NCI-H748 (cell line): ENCODE measurements around the gene ZNF281.

Source experiments
- DNase-seq: peaks from one replicate; lab custom pipeline; 2025; ENCODE audit not compliant: unreplicated experiment; lab: John Stamatoyannopoulos, UW

The ZNF281 gene

DNA sequence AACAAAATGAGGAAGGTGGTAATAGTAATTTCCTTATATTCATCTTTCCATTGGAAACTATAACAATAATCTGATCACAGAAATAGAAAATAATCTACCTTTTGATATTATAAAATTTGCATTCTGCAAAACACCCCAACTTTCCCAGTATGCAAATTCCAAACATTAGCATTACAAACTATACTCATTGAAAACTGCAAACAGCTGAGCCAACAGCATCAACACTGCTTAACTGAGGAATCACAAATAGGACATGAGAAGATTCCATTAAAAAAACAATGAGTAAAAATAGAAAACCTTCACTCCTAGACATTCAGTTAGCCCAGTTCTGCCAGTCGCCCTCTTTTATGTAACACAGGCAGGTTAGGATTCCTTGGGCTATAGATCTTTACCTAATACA is 18.1 kb downstream of the ZNF281 start:
- no peak for DNase-seq

DNA sequence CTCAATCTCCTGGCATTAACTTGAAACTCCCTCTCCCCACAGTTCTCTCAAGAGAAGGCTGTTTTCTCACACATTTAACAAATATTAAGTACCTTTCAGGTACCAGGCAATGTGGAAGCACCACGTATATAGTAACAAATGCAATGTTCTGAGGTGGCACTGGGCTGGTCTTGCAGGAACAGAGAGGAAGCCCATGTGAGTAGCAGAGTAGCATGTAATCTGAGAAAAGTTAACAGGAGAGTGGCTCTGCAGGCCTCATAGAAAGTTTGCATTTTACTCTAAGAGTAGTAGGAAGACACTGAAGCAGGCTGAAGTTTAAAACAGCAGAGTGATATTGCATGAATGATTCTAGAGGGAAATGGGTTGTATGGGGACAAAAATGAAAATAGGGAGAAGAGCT is 21.0 kb downstream of the ZNF281 start:
- no peak for DNase-seq

DNA sequence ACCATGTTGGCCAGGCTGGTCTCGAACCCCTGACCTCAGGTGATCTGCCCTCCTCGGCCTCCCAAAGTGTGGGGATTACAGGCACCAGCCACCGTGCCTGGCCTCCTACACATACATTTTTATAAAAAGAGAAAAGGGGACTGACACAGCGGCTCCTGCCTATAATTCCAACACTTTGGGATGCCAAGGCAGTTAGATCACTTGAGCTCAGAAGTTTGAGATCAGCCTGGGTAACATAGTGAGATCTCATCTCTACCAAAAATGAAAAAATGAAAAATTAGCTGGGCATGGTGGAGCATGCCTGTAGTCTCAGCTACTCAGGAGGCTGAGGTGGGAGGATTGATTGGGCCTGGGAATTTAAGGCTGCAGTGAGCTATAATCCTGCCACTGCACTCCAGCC is 23.4 kb downstream of the ZNF281 start:
- no peak for DNase-seq

DNA sequence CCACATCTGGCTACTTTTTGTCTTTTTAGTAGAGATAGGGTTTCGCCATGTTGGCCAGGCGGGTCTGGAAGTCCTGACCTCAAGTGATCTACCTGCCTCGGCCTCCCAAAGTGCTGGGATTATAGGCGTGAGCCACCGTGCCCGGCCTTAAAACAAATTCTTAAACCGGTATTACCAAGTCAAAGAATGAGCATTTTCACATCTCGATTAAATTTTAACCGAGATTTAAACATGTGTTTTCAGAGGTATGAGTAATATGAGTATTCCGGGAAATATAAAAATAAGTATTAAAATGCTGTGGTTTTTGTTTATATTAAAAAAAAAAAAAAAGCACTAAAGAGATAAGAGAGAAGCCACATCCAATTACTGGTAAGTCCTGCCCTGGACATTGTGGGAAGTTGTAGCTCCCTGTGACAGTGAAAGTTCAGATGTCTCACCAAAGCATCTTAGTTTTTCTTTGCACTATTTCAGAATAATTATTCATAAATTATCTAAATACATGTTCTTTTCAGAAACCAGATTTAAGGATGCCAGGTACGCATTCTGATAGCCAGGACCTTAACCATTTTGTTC is 24.9 kb downstream of the ZNF281 start:
- DNase-seq: no peak

DNA sequence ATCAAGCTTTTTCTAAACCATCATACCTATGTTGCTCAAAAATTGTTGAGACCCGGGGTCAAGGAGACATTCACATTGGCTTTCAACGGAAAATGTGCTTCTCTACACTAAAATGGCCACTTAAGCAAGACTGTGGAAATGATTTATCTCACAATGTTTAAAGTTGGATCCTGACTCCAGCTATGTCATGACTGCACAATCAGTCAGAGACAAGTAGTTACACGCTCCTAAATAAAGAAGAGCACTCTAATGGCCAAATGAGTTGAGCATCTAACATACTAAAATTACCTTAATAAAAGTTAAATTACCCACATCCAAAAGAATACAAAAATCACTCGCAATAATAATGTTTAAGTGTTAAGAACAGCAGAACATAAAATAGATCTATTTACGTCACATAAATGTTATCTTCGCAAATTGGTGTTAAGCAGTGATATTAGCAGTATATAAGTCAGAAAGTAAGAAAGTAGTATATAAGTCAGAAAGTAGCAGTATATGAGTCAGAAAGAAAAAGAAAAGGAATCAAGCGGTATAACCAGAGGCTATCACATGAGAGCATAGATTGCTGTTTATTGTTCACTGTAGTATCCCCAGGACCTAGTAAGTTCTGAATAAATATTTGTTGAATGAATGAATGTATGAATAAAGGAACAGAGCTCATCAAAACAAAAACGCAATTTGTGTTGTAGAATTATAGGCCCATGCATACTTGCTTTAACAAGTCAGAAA is 28.4 kb downstream of the ZNF281 start:
- no peak for DNase-seq

DNA sequence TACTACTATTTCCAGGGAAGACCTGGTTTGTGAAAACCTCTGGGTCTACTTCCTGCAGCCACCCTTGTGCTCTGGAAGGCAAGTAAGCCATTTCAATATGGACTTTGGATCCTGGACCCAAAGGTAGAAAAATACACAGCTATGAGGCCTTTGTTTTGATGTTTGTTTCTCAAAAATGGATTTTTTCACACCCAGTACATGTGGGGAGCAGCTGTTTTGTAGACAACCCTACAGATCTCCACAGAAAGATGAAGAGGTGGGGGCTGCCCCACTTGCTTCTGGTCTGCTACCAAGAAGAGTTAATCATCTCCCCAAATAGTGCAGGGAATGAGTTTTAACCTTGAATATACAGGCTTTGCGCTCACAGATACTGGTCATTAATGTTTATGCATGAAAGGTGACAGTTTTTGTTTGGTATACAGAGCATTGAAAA is 29.2 kb downstream of the ZNF281 start:
- no peak for DNase-seq

DNA sequence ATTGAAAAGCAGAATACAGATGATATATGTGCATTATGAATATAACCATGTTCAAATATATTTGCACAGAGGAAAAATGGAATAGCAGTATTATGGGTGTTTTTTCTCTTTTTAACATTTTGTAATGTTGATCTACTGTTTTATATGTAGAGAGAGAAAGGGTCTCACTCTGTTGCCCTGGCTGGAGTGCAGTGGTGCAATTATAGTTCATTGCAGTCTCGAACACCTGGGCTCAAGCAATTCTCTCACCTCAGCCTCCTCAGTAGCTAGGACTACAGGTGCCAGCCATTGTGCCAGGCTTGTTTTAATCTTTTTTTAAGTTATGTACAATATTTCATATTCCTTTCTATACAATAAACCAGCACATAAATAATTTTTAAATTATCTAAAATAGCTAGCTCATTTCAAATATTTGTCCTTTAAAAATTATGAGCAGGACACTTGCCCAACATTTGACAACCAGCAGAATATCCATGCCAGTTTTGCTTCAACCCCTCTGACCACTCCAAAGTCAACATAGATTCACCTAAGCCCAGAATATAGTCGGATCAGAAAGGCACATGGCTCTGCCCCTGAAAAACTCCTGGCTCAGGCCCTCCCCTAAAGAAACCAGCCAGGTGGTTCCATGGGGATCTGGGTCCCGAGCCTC is 29.8 kb downstream of the ZNF281 start:
- DNase-seq: no peak

DNA sequence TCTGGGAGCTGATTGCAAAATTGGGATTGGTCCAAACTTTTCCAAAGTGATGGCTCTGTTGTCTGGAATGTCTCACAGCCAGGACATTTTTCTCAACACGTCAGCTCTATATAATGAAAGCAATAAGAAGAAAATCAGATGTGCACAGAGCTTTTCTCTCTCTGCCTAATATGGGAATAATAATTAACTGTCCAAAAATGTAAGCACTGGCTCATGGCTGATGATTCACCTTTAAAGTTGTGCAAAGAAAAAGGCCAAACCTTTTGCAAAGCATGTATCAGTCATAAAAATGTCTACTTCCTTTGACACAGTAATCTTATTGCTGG is 30.4 kb downstream of the ZNF281 start:
- no peak for DNase-seq

DNA sequence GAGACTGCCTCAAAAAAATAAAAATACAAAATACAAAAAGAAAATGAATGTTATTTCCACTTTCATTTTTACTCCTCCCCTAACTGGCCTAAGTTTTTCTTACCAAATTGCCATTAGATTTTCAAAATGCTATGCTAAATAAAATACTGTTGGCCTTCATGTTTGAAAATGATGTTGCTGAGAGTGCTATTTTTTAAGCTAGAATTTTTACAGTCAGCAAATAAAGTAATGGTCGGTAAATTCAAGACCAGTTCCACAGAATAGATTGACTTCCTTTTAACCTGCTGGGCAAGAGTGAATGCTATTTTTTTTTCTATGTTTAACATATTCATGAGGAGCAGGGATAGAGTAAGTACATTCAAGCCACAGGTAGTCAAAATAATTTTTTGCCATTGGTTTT is 31.7 kb downstream of the ZNF281 start:
- no peak for DNase-seq

DNA sequence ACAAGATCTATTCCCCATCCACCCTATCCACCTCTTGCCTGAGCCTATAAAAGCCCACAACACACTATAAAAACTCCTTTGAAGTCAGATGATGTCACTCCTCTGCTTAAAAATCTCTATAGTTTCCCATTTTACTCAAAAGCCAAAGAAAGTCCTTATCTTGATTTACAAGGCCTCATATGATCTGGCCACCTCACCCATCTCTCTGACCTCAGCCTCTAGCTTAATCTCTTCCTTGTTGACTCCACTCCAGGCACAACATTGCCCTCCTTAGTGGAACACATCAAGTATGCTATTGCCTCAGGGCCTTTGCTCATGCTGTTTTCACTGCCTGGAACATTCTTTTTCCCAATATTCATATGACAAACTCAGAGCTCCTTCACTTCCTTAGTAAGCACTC is 33.3 kb downstream of the ZNF281 start:
- no peak for DNase-seq

DNA sequence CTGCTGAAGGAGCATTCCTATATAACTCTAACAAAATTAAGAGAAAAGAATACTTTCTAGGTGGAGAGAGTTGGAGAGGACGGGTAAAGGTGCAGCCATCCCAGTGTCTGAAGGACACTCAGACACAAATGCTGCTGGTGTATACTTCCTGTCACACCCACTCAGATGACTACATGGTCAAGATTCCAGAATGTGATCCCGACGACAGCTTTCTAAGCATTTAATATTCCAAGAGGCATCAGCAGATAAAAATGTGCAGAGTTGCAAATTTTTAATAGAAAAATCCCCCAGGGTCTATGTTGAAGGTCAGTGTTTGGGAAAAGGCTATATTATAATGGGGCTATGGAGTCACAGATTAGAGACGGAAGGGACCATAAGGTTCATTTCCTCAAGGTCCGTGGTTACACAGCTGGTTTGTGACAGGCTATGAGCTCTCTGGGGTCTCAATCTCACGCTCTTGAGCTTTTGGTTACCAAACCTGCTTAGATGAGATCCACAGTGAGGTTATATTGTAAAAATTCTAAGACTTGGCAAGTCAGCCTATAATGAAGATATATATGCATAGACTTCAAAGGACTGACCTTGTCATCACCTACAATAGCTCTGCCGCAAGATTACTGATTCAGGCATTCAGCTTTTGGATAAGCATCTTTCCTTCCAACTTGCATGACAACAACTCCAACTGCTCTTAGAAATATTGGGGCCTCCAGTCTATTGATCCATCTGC is 35.1 kb downstream of the ZNF281 start:
- no peak for DNase-seq

DNA sequence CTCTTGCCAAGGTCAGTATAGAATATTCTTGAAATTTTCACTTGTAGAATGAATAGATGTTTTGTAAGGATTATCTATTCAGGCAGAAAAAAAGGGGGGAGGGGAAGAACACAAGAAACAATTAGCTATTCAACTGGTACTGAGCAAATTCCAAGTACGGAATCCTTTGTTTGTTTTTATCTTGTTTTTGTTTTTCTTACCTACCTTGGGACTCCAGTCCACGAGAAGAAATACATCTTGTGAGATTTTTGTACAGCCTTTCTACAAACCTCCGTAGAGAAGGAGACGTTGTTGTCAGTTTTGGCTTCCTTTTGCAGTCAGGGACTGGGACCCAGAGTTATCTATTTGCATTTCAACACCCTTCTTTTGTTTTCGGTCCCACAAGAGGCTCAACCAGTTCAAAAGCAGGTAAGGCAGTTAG is 36.0 kb downstream of the ZNF281 start:
- DNase-seq: no peak

DNA sequence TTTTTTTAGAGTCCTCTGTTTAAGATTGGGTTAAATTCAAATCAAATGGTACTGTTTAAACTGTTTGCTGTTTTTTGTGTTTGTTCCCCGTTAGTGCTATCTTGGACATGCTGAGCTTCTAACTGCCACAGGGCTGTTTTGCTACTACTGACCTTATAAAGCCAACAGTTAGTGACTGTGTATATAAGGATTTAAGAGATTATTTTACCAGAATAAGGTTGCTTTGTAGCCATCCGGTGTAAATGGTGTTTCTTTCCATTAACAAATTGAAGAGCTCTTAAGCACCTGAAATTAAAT is 37.0 kb downstream of the ZNF281 start:
- DNase-seq: no peak

DNA sequence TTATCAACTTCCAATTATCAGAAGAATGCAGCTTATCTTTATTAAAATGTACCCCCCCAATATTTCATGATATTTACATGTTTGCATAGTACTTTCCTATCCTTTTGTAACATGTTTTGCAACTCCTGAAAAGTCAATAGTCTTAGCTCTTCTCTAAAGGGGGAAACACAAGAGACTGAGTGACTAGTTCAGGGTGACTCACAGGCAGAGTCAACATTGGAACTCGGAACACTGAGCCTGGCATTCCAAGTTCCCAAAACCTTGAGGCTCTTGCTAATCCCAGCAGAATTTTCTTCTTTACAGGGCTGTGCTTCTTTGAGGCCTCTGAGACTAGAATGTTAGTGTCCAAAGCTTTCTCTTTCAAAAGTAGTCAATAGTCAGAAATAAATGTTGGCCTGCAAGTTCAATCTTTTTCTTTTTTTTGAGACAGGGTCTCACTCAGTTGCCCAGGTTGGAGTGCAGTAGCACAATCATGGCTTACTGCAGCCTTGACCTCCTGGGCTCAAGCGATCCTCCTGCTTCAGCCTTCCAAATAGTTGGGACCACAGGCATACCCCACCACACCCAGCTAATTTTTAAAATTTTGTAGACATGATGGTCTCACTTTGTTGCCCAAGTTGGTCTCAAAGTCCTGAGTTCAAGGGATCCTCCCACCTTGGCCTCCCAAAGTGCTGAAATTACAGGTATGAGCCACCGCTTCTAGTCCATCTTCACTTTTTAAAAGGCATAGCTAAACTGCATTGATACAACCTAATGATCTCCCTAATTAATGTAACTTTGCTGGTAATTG is 37.5 kb downstream of the ZNF281 start:
- no peak for DNase-seq

DNA sequence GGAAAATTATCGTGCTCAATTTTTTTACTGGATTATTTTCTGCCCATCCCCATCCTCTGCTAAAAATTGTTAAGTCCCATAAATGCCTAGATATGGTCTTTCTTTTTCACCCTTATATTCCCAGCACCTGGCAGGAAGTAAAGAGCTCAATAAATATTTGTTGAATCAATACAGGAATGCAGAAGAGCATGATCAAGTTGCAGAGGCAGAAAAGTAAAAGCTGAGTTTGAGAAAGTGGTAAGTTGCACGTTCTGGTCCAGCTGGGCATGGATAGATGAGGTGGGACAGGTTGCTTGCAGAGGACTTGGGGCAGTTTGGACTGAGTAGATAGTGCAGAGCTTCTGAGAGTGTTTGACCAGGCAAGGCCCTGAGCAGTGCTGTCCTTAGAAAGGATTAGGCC is 40.1 kb downstream of the ZNF281 start:
- DNase-seq: no peak

DNA sequence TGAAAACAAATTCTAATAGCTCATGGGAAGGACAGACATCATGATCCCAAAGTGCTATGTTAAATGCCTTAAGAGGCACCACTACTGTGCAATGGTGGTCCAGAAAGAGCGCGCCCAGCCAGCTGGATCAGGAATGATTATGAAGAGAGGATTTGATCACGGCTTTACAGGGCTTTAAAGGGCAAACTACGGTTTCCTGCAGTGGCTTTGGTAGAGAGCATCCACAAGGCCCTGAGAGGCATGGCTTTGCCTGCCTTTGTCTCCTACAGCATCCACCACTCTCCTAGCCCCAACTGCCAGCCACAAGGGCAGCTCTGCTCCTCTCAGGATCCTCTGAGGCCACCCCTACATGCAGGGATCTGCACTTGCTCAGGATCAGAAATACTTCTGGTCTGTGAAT is 40.7 kb downstream of the ZNF281 start:
- DNase-seq: no peak

DNA sequence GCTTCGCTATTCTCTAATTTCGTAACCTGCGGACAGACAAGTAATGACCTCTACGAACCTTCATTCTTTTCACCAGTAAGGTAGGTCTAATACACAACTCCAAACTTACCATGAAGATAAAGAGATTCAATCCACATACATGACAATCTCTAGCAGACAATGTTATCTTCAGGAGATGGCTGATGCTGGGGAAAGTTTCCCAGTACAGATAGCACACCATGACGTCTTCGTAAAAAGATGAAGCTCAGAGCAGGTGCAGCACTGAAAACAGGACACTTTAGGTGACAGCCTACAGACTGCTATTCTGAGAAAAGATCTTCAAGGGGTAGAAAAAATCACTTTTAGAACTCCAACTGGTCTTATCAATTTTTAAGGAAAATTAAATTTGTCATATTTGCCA is 41.3 kb downstream of the ZNF281 start:
- DNase-seq: no peak

DNA sequence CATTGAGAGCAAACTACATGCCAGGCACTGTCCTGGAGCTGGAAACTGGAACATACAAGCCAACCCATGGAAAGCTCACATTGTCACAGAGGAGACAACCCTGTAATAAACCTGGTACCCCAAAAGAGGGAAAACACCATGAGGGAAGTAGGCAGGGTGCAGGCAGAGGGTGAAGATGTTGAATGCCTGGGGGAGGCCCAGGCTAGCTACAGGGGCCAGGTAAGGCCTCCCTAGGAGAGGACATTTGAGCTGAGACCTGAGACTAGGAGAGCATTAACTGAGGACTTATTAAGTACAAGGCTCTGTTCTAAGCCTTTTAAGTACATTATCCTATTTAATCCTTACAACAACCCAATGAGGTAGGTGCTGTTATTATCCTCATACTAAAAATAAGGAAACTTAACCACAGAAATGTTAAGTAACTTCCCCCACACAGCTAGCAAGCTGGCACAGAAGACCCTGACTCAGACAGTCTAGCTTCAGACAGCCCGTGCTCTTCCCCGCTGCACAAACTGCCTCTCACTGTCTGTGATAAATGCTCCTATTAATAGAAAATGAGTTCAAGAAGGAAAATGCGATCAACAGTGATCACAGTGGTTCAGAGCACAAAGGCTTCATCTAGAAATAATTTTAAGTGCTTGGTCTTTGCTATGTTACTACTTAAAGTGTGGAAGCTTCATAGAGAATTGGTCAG is 41.8 kb downstream of the ZNF281 start:
- no peak for DNase-seq

DNA sequence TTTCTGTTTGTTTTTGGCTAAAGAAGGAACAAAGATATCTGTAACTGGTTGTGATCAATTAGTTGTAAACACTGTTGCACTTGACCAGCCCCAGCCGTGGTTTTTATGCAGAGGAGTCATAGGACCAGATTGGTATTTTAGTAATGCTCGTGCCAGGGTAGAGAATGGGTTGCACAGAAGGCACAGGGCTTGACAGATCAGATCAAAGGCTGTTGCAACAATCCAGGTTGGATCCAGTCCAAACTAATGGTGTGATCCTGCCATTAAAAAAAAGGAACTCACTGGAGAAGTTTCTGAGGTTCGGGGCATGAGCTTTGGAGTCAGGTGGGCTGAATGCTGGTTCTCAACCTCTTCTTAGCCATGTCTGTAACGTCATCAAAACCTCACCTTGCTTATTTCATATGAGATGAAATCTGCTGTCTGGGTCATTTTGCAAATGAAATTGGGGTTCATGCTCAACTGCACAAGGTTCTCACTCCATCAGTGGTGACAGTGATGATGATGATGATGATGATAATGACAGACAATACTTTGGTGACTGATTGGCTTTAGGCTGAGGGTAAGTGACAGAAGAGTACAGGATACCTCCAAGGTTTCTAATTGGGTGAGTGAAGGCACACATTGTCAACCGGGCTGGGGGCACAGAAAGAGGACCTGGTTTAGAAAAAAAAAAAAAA is 43.1 kb downstream of the ZNF281 start:
- no peak for DNase-seq

DNA sequence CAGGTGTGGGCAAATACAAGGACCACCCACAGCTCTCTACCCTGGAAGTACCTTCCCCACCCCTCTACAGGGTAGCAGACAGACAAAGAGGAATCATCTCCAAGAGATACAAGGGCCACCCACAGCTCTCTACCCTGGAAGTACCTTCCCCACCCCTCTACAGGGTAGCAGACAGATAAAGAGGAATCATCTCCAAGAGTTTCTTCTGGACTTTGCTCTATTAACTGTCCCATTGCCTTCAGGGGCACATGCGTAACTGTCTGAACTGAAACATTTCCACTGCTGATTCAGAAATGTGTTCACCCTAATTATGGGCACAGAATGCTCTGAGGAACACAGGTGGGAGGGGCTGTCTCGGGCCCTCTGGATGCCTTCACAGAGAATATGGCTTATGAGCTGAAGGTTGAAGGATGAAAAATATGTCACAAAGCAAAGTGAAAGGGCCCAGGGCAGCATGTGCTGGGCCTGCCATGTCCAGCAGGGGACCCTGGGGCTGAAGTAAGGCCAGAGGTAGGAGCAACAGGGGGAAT is 43.9 kb downstream of the ZNF281 start:
- no peak for DNase-seq
